K562 (cell line): ENCODE measurements around the gene LRRC15. TPM values are rescaled to one million over a fixed set of nuclear protein-coding genes. Genes with fewer than 3 reads are reported as not detected.

ENCODE experiments used
- ATAC-seq: fragments of 200-7000 bp; cut with Tn5 transposase; 3 replicates; pipeline ENCODE4 v1.9.1; 2020; ENCODE audit warnings: moderate library complexity
- BruUV-seq: library from RNA; stranded (reverse); fragments of 400-500 nt; replicated peaks from 2 replicates; lab custom pipeline; 2021; lab: Mats Ljungman, UMichigan
- CTCF ChIA-PET: fragments of 300-600 bp; formaldehyde crosslinking; extraction: SDS; loops from one replicate; lab custom pipeline; 2021; ENCODE audit warnings: low intra/inter-chr PET ratio; lab: Yijun Ruan, JAX
- POLR2A ChIA-PET: fragments of 300-600, 350-650 bp; sonication (Branson Sonifier 250); formaldehyde crosslinking; extraction: SDS; loops from one replicate; lab custom pipeline; 2021; ENCODE audit warnings: antibody characterized with exemption, inconsistent platforms; lab: Yijun Ruan, JAX
- DNase-seq, 4 experiments: peaks; one replicate each; pipeline versions ENCODE4 v3.0.0 to v3.0.0-alpha.2; 2011 to 2018; ENCODE audit warnings: low spot score in 3 of 4, mixed read lengths in 3 of 4; ENCODE audit errors: extremely low read depth in 1 of 4
- FAIRE-seq: peaks from 2 replicates; lab custom pipeline; 2011; peaks lifted over from hg19 to GRCh38; lab: Jason Lieb, UNC
- H2AFZ ChIP-seq: 2 replicates; pipeline ENCODE4 v1.6.0; 2011; ENCODE audit warnings: low read depth, low read length, control low read depth, inconsistent platforms
- H3K27ac ChIP-seq: fragments of 200-600 bp; 3 replicates; pipeline ENCODE4 v1.8.0; 2011; ENCODE audit warnings: low read depth, mild to moderate bottlenecking, control low read depth, inconsistent platforms, low read length, moderate library complexity, mixed read lengths; ENCODE audit errors: extremely low read depth
- H3K27me3 ChIP-seq, 2 experiments: fragments of 300-600 bp in 1 of 2; 2 replicates in 1 of 2; 3 replicates in 1 of 2; pipeline versions ENCODE4 v1.6.0 to v1.8.0; 2011; ENCODE audit warnings: inconsistent platforms in 2 of 2, low read length in 2 of 2, mild to moderate bottlenecking in 1 of 2, mixed read lengths in 1 of 2, moderate library complexity in 1 of 2; ENCODE audit not compliant: control insufficient read depth in 2 of 2, insufficient read depth in 2 of 2
- H3K36me3 ChIP-seq: fragments of 300-600 bp; 3 replicates; pipeline ENCODE4 v1.8.0; 2011; ENCODE audit warnings: mild to moderate bottlenecking, low read length, inconsistent platforms; ENCODE audit not compliant: control insufficient read depth, insufficient read depth
- H3K4me1 ChIP-seq, 2 experiments: fragments of 200-600 bp in 1 of 2; replicated peaks in 1 of 2; 2 replicates in 1 of 2; 3 replicates in 1 of 2; pipeline versions ENCODE4 v1.5.1 to v1.8.0; 2011; ENCODE audit warnings: inconsistent platforms in 2 of 2, low read length in 2 of 2, mild to moderate bottlenecking in 1 of 2, mixed read lengths in 1 of 2, moderate library complexity in 1 of 2; ENCODE audit not compliant: control insufficient read depth in 2 of 2, insufficient read depth in 2 of 2
- H3K4me2 ChIP-seq: 2 replicates; pipeline ENCODE4 v1.6.1; 2011; ENCODE audit warnings: low read length, control low read depth, inconsistent platforms, mixed read lengths; ENCODE audit not compliant: insufficient read depth
- H3K4me3 ChIP-seq: fragments of 200-600 bp; sonication (generic), shearing (Covaris generic); 2 replicates; pipeline ENCODE4 v1.5.1; 2016; ENCODE audit warnings: control low read depth, inconsistent platforms
- H3K79me2 ChIP-seq: fragments of 200-600 bp; 3 replicates; pipeline ENCODE4 v1.8.0; 2011; ENCODE audit warnings: low read length, inconsistent platforms; ENCODE audit not compliant: control insufficient read depth, insufficient read depth
- H3K9ac ChIP-seq, 2 experiments: 2 replicates each; pipeline versions ENCODE4 v1.6.0 to v1.6.1; 2011; ENCODE audit warnings: low read depth in 2 of 2, low read length in 2 of 2, control low read depth in 1 of 2, inconsistent platforms in 1 of 2, mild to moderate bottlenecking in 1 of 2, mixed read lengths in 1 of 2; ENCODE audit not compliant: insufficient read depth in 1 of 2
- H3K9me1 ChIP-seq: one replicate; pipeline ENCODE4 v1.6.0; 2011; ENCODE audit warnings: inconsistent platforms, mild to moderate bottlenecking, low read length, moderate library complexity; ENCODE audit not compliant: control insufficient read depth, insufficient read depth
- H3K9me3 ChIP-seq: replicated peaks from 2 replicates; pipeline ENCODE4 v1.5.1; 2011; ENCODE audit warnings: low read depth, low read length, inconsistent platforms; ENCODE audit not compliant: control insufficient read depth, insufficient read depth
- H4K20me1 ChIP-seq: replicated peaks from 2 replicates; pipeline ENCODE4 v1.6.1; 2011; ENCODE audit warnings: low read length, inconsistent platforms, mixed read lengths; ENCODE audit not compliant: control insufficient read depth, insufficient read depth
- CREM ChIP-seq: IDR thresholded peaks from 2 replicates; pipeline ENCODE4 v1.6.1; 2014; ENCODE audit warnings: antibody characterized with exemption, low read depth
- CXXC5 ChIP-seq: fragments of 250-450 bp; sonication (Bioruptor Pico); IDR thresholded peaks from 2 replicates; pipeline ENCODE4 v1.8.0; 2022; ENCODE audit warnings: inconsistent platforms, mild to moderate bottlenecking, moderate library complexity
- DACH1 ChIP-seq: fragments of 450-650 bp; IDR thresholded peaks from 2 replicates; pipeline ENCODE4 v1.6.1; 2018; ENCODE audit not compliant: partially characterized antibody
- DNMT1 ChIP-seq: fragments of 450-650 bp; IDR thresholded peaks from 2 replicates; pipeline ENCODE4 v1.6.1; 2016; ENCODE audit warnings: antibody characterized with exemption, mild to moderate bottlenecking
- KDM1A ChIP-seq, 2 experiments: fragments of 450-650 bp; IDR thresholded peaks; 2 replicates each; pipeline ENCODE4 v1.6.1; 2016; ENCODE audit warnings: mild to moderate bottlenecking in 2 of 2
- KLF16 ChIP-seq: IDR thresholded peaks from 2 replicates; pipeline ENCODE4 v1.6.1; 2016; ENCODE audit warnings: antibody characterized with exemption
- NFYB ChIP-seq: IDR thresholded peaks from 2 replicates; pipeline ENCODE4 v1.6.1; 2011; ENCODE audit warnings: mild to moderate bottlenecking, moderate library complexity; ENCODE audit not compliant: insufficient read length; ENCODE audit errors: extremely low read depth
- RBFOX2 ChIP-seq: fragments of 200-400 bp; formaldehyde crosslinking; IDR thresholded peaks from 2 replicates; pipeline ENCODE4 v1.6.1; 2017; ENCODE audit warnings: low read depth, mild to moderate bottlenecking, low read length, moderate library complexity
- WGBS: fragments of 100-300 bp; shearing (Covaris generic); methylation state at CpG from one replicate; pipeline ENCODE4 v1.1.6; 2016; ENCODE audit warnings: low coverage, mixed read lengths; ENCODE audit not compliant: insufficient coverage; ENCODE audit errors: missing lambda C conversion rate; 5-methylcytosine and 5-hydroxymethylcytosine counted together
- in situ Hi-C: fragments of 300-500 bp; cut with MboI; formaldehyde crosslinking; loops from 4 replicates; pipeline ENCODE4 v1.15.0; 2018; ENCODE audit warnings: inconsistent platforms, mixed read lengths
- intact Hi-C: fragments of 100-400 bp; cut with micrococcal nuclease; formaldehyde crosslinking; loops from 2 replicates; pipeline ENCODE4 v1.14.2; 2022
- polyA plus RNA-seq, 8 experiments: library from polyadenylated mRNA; depleted of rRNA in 4 of 8; stranded (reverse) in 5 of 8; unstranded in 3 of 8; fragments of >200 nt; fragmentation: Nextera tagmentation in 2 of 8; fragmentation: Illumina TruSeq in 1 of 8; extraction: Ambion mirVana in 2 of 8; extraction: Trizol in 1 of 8; gene quantifications; 2 replicates each; pipeline versions ENCODE4 v1.2.1 to v1.2.3, GENCODE V29; 2011 to 2014; ENCODE audit warnings: inconsistent platforms in 1 of 8, missing spikeins in 1 of 8
- total RNA-seq, 7 experiments: library from RNA; depleted of rRNA in 6 of 7; stranded (reverse); fragments of >200 nt in 6 of 7; fragmentation: Illumina TruSeq in 2 of 7; extraction: Trizol in 2 of 7; gene quantifications; 2 replicates each; pipeline versions ENCODE4 v1.2.1 to v1.2.3, GENCODE V29; 2011 to 2021; ENCODE audit warnings: low replicate concordance in 1 of 7
- TF ChIP-seq, protein P1 (sequence below), 2 experiments: IDR thresholded peaks; 2 replicates each; pipeline ENCODE4 v1.6.1; 2011; ENCODE audit warnings: borderline replicate concordance in 1 of 2, control low read depth in 1 of 2, low read depth in 1 of 2, low read length in 1 of 2, mild to moderate bottlenecking in 1 of 2, mixed read lengths in 1 of 2, moderate library complexity in 1 of 2; ENCODE audit not compliant: insufficient read depth in 1 of 2, insufficient read length in 1 of 2, poor library complexity in 1 of 2, severe bottlenecking in 1 of 2; ENCODE audit errors: extremely low read depth in 1 of 2
- TF ChIP-seq, protein P2 (sequence below): fragments of 200-800 bp; sonication (Bioruptor generic); IDR thresholded peaks from 2 replicates; pipeline ENCODE4 v1.6.1; 2016; ENCODE audit warnings: missing genetic modification characterization, missing compliant biosample characterization

Gene LRRC15
- total and polyA plus RNA-seq, 9 of the 15 experiments (the other 6 are each of a cell fraction or from before 2014, with no cell fraction given) = not detected

DNA sequence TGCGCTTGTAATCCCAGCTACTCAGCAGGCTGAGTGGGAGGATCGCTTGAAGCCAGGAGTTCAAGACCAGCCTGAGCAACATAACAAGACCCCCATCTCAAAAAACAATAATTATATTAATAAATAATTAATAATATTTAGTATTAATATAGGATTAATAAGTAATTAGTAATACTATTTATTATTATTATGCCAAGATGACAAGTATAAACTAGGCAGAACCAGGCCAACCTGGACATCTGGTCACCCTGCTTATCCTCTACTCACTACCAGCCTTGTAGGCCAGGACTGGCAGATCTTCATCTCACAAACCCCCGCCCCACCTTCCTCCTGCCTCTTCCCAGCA, 18.8 kb downstream of the LRRC15 start:
- Histone ChIP-seq H3K36me3 (no peaks in the 10 kb centered on the region), H3K79me2 (no peaks in the 10 kb centered on the region), H3K9me1 (no peaks in the 10 kb centered on the region), H3K9me3 (no peaks in the 10 kb centered on the region), H3K4me1 (peaks cover 0 to 11% of the 10 kb centered on the region in 2 experiments; a peak in 2 of 5 replicates), H3K27me3 (peaks cover 3 to 17% of the 10 kb centered on the region in 2 experiments; a peak in 4 of 5 replicates), H2AFZ (no peak overlapping the region), H3K4me3 (no peak overlapping the region), H3K4me2 (no peak overlapping the region), H3K27ac (no peak overlapping the region), H4K20me1 (0 out of 2 replicates have a peak, but pooled peaks cover 3% of the 10 kb centered on the region), H3K9ac (no peak overlapping the region)
- DNase-seq (no peak), ATAC-seq (no peak), FAIRE-seq (no peak)
- in situ Hi-C loops (no loop called here), intact Hi-C loops (no loop called here)
- ChIA-PET POLR2A (interaction anchor here (0.6 kb wide), 1 partner anchor 841 kb away, joined by 4 read pairs; no protein-coding TSS in a partner anchor), CTCF (no interaction called here)
- WGBS = 18% methylated on average over 3 of the region's 3 CpGs
- no TSS peak for BruUV-seq
- TF ChIP-seq DACH1 (peak; percentile 58), KLF16 (no peak)

DNA sequence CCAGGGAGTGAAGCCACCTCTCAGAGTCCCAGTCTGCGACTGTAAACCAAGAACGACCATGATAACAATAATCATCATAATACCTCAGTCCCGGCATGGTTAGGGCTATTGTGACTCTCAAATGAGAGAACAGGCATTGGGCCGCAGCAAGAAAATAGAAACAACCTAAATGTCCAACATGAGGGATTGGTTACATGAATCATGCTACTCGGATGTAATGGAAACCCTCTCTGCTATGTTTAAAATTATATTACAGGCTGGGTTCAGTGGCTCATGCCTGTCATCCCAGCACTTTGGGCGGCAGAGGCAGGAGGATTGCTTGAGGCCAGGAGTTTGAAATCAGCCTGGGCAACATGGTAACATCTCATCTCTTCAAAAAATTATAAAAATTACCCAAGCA, 21.2 kb downstream of the LRRC15 start:
- BruUV-seq = no TSS peak
- CTCF ChIA-PET = no interaction called here
- TF ChIP-seq CREM (no peak), NFYB (no peak), RBFOX2 (no peak), KDM1A (IDR thresholded peaks at IDR 0.05) (no peak), DNMT1 (no peak), CXXC5 (no peak)
- TF ChIP-seq, protein P1, sequence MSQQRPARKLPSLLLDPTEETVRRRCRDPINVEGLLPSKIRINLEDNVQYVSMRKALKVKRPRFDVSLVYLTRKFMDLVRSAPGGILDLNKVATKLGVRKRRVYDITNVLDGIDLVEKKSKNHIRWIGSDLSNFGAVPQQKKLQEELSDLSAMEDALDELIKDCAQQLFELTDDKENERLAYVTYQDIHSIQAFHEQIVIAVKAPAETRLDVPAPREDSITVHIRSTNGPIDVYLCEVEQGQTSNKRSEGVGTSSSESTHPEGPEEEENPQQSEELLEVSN (IDR thresholded peaks at IDR 0.05; ENCODE audit: borderline replicate concordance in 1 of 2, extremely low read depth in 1 of 2, insufficient read depth in 1 of 2, insufficient read length in 1 of 2, low read depth in 1 of 2, low read length in 1 of 2, poor library complexity in 1 of 2, severe bottlenecking in 1 of 2) = no peak
- TF ChIP-seq, protein P2, sequence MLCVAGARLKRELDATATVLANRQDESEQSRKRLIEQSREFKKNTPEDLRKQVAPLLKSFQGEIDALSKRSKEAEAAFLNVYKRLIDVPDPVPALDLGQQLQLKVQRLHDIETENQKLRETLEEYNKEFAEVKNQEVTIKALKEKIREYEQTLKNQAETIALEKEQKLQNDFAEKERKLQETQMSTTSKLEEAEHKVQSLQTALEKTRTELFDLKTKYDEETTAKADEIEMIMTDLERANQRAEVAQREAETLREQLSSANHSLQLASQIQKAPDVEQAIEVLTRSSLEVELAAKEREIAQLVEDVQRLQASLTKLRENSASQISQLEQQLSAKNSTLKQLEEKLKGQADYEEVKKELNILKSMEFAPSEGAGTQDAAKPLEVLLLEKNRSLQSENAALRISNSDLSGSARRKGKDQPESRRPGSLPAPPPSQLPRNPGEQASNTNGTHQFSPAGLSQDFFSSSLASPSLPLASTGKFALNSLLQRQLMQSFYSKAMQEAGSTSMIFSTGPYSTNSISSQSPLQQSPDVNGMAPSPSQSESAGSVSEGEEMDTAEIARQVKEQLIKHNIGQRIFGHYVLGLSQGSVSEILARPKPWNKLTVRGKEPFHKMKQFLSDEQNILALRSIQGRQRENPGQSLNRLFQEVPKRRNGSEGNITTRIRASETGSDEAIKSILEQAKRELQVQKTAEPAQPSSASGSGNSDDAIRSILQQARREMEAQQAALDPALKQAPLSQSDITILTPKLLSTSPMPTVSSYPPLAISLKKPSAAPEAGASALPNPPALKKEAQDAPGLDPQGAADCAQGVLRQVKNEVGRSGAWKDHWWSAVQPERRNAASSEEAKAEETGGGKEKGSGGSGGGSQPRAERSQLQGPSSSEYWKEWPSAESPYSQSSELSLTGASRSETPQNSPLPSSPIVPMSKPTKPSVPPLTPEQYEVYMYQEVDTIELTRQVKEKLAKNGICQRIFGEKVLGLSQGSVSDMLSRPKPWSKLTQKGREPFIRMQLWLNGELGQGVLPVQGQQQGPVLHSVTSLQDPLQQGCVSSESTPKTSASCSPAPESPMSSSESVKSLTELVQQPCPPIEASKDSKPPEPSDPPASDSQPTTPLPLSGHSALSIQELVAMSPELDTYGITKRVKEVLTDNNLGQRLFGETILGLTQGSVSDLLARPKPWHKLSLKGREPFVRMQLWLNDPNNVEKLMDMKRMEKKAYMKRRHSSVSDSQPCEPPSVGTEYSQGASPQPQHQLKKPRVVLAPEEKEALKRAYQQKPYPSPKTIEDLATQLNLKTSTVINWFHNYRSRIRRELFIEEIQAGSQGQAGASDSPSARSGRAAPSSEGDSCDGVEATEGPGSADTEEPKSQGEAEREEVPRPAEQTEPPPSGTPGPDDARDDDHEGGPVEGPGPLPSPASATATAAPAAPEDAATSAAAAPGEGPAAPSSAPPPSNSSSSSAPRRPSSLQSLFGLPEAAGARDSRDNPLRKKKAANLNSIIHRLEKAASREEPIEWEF (CRISPR knock-in tag) = no peak

More for the DNA sequence above, 21.2 kb downstream of the LRRC15 start:
- no peak for FAIRE-seq
- Histone ChIP-seq H2AFZ (no peak overlapping the region), H3K9me1 (no peaks in the 10 kb centered on the region), H3K4me1 (peaks cover 0 to 11% of the 10 kb centered on the region in 2 experiments; a peak in 2 of 5 replicates), H3K4me2 (no peak overlapping the region), H3K9ac (no peak overlapping the region), H3K27me3 (peaks cover 7 to 33% of the 10 kb centered on the region in 2 experiments; a peak in 4 of 5 replicates), H3K79me2 (no peaks in the 10 kb centered on the region), H3K4me3 (no peak overlapping the region), H4K20me1 (peaks cover 5% of the 10 kb centered on the region; the same call in 1 of the 2 replicates), H3K27ac (no peak overlapping the region), H3K9me3 (no peaks in the 10 kb centered on the region), H3K36me3 (no peaks in the 10 kb centered on the region)
- 14% methylated on average over 6 of the region's 6 CpGs for WGBS
- no peak for ATAC-seq
- in situ Hi-C loops (loop anchor here (25.0 kb wide), 1 partner anchor 1886 kb away; no protein-coding TSS in a partner anchor), intact Hi-C loops (no loop called here)
- POLR2A ChIA-PET = no interaction called here
- no peak for DNase-seq
